Hepatocyte (in vitro differentiated cells): ENCODE measurements around the gene CCDC68.

Experiments used
- CTCF ChIP-seq: fragments of 200-600 bp; sonication (generic); IDR thresholded peaks from 2 replicates; pipeline ENCODE4 v1.5.1; 2016; ENCODE audit warnings: antibody characterized with exemption, mild to moderate bottlenecking; ENCODE audit not compliant: poor library complexity
- EZH2 ChIP-seq: fragments of 200-600 bp; sonication (generic); IDR thresholded peaks from 2 replicates; pipeline ENCODE4 v1.6.1; 2016; ENCODE audit warnings: antibody characterized with exemption, mild to moderate bottlenecking, borderline replicate concordance

- TF ChIP-seq CTCF (no peak), EZH2 (no peak)
Measured at GRCh38 chr18:54888378-54888777, 70.9 kb downstream of the CCDC68 start.
